ENCODE data around the gene KIRREL2. TPM values are rescaled to one million over a fixed set of nuclear protein-coding genes. Genes with fewer than 3 reads are reported as not detected.
A peak's percentile ranks its signal among the peaks of the same experiment; 100 is the strongest.

Gene KIRREL2
- total and polyA plus RNA-seq, 2 of the 8 experiments (the other 6 are each of a cell fraction or from before 2014, with no cell fraction given), result 2.4 to 4.6 TPM

DNA sequence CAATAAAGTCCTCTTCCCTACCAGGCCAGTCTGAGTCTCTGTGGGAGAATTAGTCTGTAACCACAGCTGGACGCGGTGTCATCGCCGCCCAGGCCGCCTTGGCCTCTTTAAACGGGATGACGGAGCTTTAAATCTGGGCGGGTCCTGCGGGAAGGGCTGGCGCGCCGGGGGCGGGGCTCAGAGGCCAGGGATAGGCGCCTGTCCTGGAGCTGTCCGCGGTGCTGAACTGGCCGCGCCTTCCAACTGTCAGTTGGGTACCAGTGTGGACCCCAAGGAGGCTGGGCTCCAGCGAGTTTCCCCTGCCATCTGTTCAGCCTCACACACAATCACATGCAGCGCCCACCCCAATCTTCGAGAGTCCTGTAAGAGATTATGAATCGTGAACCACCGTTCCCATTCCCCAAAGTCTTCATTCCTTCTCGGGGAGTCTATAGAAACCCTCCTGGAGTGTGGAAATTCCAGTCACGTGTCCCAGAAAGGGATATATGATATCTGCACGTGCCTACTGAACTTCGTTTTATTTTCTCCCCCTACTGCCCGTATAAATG is 23.1 kb downstream of the KIRREL2 start:
- Histone ChIP-seq H3K27ac (ENCODE audit: low read depth, low read length) (no peak overlapping the region), H3K56ac (replicated peaks; ENCODE audit: insufficient read length, low read depth, low read length) (no peak overlapping the region), H3K9ac (replicated peaks in 1 of 4; ENCODE audit: extremely low read depth in 1 of 4, low read depth in 3 of 4, low read length in 3 of 4) (no peak overlapping the region), H4K91ac (replicated peaks; ENCODE audit: insufficient read length, low read length) (no peak overlapping the region), H3K23ac (ENCODE audit: insufficient read length) (no peak overlapping the region), H3K79me1 (ENCODE audit: low read depth, low read length) (no peaks in the 10 kb centered on the region), H3K4me2 (ENCODE audit: insufficient read depth in 1 of 2, low read depth in 2 of 2, low read length in 2 of 2) (peak overlapping the region; percentile 1 to 41; a peak in 3 of 4 replicates), H4K5ac (ENCODE audit: insufficient read length, low read depth, low read length) (no peak overlapping the region), H2BK20ac (ENCODE audit: low read length) (no peak overlapping the region), H3K4ac (replicated peaks; ENCODE audit: insufficient read length, low read depth, low read length) (no peak overlapping the region), H4K20me1 (replicated peaks in 1 of 2; ENCODE audit: control insufficient read depth in 1 of 2, insufficient read depth in 2 of 2, low read length in 2 of 2) (no peaks in the 10 kb centered on the region), H4K8ac (ENCODE audit: extremely low read depth, insufficient read depth, low read length) (no peak overlapping the region), H2BK120ac (replicated peaks; ENCODE audit: low read depth, low read length) (no peak overlapping the region), H2AFZ (ENCODE audit: low read length) (no peak overlapping the region), H3K4me1 (replicated peaks in 1 of 4; ENCODE audit: control insufficient read depth in 3 of 4, insufficient read depth in 4 of 4, low read length in 3 of 4) (peaks cover 0 to 6% (median 1%) of the 10 kb centered on the region in 4 experiments; a peak in 3 of 7 replicates), H2BK15ac (ENCODE audit: low read length) (no peak overlapping the region), H3K18ac (ENCODE audit: extremely low read depth, low read length) (no peak overlapping the region), H2BK12ac (ENCODE audit: low read depth, low read length) (no peak overlapping the region), H2BK5ac (ENCODE audit: low read depth, low read length) (no peak overlapping the region), H3K23me2 (ENCODE audit: low read depth, low read length) (no peaks in the 10 kb centered on the region), H3K9me3 (ENCODE audit: insufficient read depth in 2 of 2, low read depth in 1 of 2, low read length in 1 of 2) (no peaks in the 10 kb centered on the region), H3K14ac (ENCODE audit: insufficient read length) (no peak overlapping the region), H2AK5ac (ENCODE audit: low read depth, low read length) (no peak overlapping the region), H3K27me3 (replicated peaks in 1 of 4; ENCODE audit: control insufficient read depth in 3 of 4, extremely low read depth in 1 of 4, insufficient read depth in 3 of 4, low read length in 3 of 4) (0 out of 7 replicates have a peak, but pooled peaks cover 0 to 5% (median 1%) of the 10 kb centered on the region in 4 experiments), H3K36me3 (ENCODE audit: control insufficient read depth in 2 of 4, insufficient read depth in 4 of 4, low read length in 3 of 4) (no peaks in the 10 kb centered on the region; a peak in 1 of 8 replicates), H3K4me3 (ENCODE audit: extremely low read depth in 1 of 4, insufficient read depth in 2 of 4, low read depth in 3 of 4, low read length in 4 of 4) (peak overlapping the region in 1 of 4 experiments; percentile 30; a peak in 2 of 8 replicates), H3K79me2 (ENCODE audit: control insufficient read depth in 1 of 2, insufficient read depth in 2 of 2, low read length in 2 of 2) (no peaks in the 10 kb centered on the region)
- FAIRE-seq (peak; percentile 57), DNase-seq (ENCODE audit: low read depth in 1 of 2, low spot score in 2 of 2) (peak; percentile 64 to 99)
- POLR2A ChIA-PET (ENCODE audit: partially characterized antibody), result interaction anchor here (0.8 to 1.6 kb wide), 2 partner anchors 10 to 21 kb away, joined by 4 to 6 read pairs; partner anchors contain the start of gene NFKBID
- 8% methylated on average over 24 of the region's 28 CpGs; no CpG with 5 or more reads in 1 of the 2 experiments for WGBS, 2 experiments (ENCODE audit: extremely low coverage in 1 of 2, insufficient coverage in 1 of 2, insufficient read length in 1 of 2, insufficient replicate concordance in 2 of 2, low coverage in 1 of 2, low lambda C conversion rate in 2 of 2, missing lambda C conversion rate in 1 of 2)
- CTCF ChIA-PET (ENCODE audit: partially characterized antibody), result interaction anchor here (0.8 to 1.5 kb wide), 7 partner anchors 10 to 79 kb away, joined by 3 to 5 read pairs (median 3); no protein-coding TSS in a partner anchor
- peak; percentile 100 for TF ChIP-seq SIN3A (conservative IDR thresholded peaks at IDR 0.05 in 1 of 2, IDR thresholded peaks at IDR 0.05 in 1 of 2; ENCODE audit: low read depth in 1 of 2, low read length in 2 of 2)
- TF ChIP-seq GTF2F1 (IDR thresholded peaks at IDR 0.05; ENCODE audit: borderline replicate concordance, low read depth, low read length), result no peak
- no peak for TF ChIP-seq RFX5 (IDR thresholded peaks at IDR 0.05; ENCODE audit: borderline replicate concordance, low read depth, low read length)
- TF ChIP-seq SP4 (IDR thresholded peaks at IDR 0.05; ENCODE audit: low read length), result 0 out of 2 replicates have a peak, but pooled peaks have one; percentile 84
- TF ChIP-seq CHD2 (IDR thresholded peaks at IDR 0.05; ENCODE audit: low read length), result no peak
- TF ChIP-seq SP1 (IDR thresholded peaks at IDR 0.05; ENCODE audit: low read depth, low read length), result peak; percentile 56; the same call in 1 of the 2 replicates
- peak; percentile 62 for TF ChIP-seq CREB1 (IDR thresholded peaks at IDR 0.05)
- peak; percentile 59 for TF ChIP-seq SAP30 (IDR thresholded peaks at IDR 0.05; ENCODE audit: insufficient read depth, insufficient replicate concordance, low read length)
- TF ChIP-seq BRCA1 (IDR thresholded peaks at IDR 0.05; ENCODE audit: low read depth, low read length), result no peak
- TF ChIP-seq NRF1 (IDR thresholded peaks at IDR 0.05; ENCODE audit: low read depth, low read length), result no peak
- no peak for TF ChIP-seq BCL11A (IDR thresholded peaks at IDR 0.05; ENCODE audit: low read depth in 2 of 2, low read length in 2 of 2)
- TF ChIP-seq MAFK (IDR thresholded peaks at IDR 0.05; ENCODE audit: low read depth, low read length), result 0 out of 2 replicates have a peak, but pooled peaks have one; percentile 24
- TF ChIP-seq TBP (IDR thresholded peaks at IDR 0.05; ENCODE audit: low read depth, low read length), result peak; percentile 23; the same call in 1 of the 2 replicates

Measured in H1 (cell line).